ENCODE data around the gene ADCYAP1R1.

ADCYAP1R1 gene

GRCh38 chr7:31069860-31070555 is 17.9 kb downstream of the ADCYAP1R1 start:
- DNase-seq = no peak

GRCh38 chr7:31070991-31071644 is 19.0 kb downstream of the ADCYAP1R1 start:
- no peak for DNase-seq

- no peak for DNase-seq
These were observed 19.5 kb downstream of the ADCYAP1R1 start for GRCh38 chr7:31071645-31072029.

GRCh38 chr7:31073326-31074119 is 21.4 kb downstream of the ADCYAP1R1 start:
- DNase-seq = no peak

DNA sequence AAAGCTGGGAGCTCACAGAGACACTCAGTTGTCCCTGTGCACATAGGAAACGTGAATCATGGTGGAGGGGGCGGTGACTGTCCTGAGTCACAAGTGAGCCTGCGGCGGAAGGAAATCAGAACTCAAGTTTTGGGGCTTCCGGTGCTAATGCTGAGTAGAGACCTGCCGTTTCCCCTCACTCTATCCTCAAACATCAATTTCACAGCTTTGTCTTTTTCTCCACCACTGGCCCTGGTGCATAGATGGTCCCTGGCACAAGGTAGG is 21.9 kb downstream of the ADCYAP1R1 start:
- DNase-seq = no peak

- DNase-seq = no peak
These were observed 22.4 kb downstream of the ADCYAP1R1 start for GRCh38 chr7:31074403-31075085.

- no peak for DNase-seq
These were observed 22.9 kb downstream of the ADCYAP1R1 start for GRCh38 chr7:31075086-31075405.

DNA sequence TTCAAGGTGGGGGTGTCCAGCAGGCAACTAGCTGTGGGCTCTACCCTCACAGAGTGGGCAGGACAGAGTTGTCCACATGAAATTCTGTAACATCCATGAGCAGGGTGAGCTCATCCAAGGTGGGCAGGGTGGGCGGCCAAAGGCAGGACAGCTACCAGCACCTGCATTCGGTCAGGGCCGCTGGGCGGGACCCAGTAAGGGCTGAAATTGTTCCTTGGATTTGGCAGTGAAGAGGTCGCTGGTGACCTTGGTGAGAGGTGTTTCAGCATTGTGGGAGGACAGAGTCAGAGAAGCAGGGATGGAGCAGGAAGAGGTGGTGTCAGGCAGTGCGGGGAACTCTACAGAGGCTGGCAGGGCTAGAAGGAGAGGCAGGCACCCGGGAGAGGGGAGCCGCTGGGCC is 23.9 kb downstream of the ADCYAP1R1 start:
- DNase-seq = no peak

- no peak for DNase-seq
These were observed 24.7 kb downstream of the ADCYAP1R1 start for GRCh38 chr7:31076641-31077310.

DNA sequence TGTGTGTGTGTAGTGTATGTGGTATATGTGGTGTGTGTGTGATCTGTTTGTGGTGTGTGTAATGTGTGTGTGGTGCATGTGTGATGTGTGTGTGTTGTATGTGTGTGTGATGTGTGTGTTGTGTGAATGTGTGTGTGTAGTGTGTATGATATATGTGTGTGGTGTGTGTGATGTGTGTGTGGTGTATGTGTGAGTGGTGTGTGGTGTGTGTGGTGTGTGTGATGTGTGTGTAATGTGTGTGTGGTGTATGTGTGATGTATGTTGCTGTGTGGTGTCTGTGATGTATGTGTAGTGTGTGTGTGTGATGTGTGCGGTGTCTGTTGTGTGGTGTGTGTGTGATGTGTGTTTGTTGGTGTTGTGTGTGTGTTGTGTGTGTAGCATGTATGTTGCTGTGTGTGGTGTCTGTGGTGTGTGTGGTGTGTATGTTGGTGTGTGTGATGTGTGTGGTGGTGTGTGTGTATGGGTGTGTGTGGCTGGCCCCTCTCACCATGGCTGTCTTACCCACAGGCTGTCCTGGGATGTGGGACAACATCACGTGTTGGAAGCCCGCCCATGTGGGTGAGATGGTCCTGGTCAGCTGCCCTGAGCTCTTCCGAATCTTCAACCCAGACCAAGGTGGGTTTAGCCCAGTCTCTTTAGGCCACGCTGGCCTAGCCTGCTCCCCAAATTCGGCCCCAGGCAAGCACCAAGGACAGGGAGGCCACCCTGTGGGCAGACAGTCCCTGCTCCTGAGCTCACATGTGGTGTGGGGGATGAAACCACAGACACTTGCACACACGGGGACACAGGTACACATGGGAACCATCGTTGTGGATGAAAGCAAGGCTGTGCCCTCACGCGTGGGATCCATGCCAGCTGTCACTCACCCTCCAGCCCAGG is 25.6 kb downstream of the ADCYAP1R1 start:
- no peak for DNase-seq

GRCh38 chr7:31078363-31078990 is 26.4 kb downstream of the ADCYAP1R1 start:
- no peak for DNase-seq

- DNase-seq = no peak
These were observed 27.2 kb downstream of the ADCYAP1R1 start for GRCh38 chr7:31079126-31079823.

GRCh38 chr7:31079824-31080511 is 27.9 kb downstream of the ADCYAP1R1 start:
- DNase-seq = no peak

DNA sequence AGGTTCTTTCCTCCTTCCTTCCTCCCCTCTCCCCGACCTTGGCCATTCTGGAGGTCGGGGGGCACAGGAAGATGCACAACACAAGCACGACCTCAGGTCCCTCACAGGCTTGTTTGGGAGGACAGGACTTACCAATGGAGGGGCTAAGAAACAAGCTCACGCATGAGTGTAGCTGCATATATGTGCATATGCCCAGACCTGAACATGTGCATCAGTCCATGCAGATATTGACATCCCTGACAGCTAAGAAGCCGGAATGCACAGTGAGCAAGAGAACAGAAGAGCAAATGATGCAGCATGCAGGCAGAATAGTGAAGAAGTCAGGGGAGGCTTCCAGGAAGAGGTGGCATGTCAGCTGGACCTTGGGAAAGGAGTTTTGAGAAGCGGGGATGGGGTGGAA is 28.7 kb downstream of the ADCYAP1R1 start:
- DNase-seq = no peak

GRCh38 chr7:31082017-31082416 is 29.9 kb downstream of the ADCYAP1R1 start:
- DNase-seq = no peak

- no peak for DNase-seq
These were observed 30.3 kb downstream of the ADCYAP1R1 start for GRCh38 chr7:31082447-31082846.

- no peak for DNase-seq
These were observed 31.2 kb downstream of the ADCYAP1R1 start for GRCh38 chr7:31083210-31083786.

DNA sequence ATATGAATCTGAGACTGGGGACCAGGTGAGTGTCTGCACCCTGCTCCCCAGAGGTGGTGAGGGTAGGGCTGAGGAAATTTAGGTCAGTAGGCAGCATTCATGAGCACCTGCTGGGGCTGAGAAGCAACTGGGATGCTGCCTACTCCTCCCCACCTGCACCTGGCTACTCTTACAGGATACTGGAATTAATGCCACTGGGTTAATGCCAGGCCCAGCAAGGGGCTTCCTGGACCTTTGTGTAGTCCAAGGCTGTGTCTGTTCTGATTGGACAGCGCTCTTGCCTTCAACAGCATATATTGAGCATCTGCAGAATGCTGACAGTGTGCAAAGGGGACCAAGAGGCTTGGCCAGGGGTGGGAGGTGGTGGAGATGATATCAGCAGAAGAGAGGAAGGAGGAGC is 32.1 kb downstream of the ADCYAP1R1 start:
- no peak for DNase-seq

DNA sequence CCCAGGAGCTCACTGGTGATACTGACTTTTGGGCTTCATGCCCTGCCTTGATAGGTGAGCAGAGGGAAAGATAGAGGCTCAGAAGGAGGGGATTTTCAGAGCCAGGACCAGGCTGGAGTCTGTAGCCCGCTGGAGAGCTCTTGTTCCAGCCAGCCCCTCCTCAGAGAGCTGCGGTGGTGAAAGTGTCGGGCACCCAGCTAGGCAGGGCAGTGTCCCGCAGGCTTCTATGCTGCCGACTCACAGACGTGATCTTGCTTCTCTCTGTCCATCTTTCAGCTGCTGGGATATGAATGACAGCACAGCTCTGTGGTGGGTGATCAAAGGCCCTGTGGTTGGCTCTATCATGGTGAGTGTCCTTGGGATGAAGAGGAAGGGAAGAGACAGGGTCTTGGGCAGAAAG is 35.2 kb downstream of the ADCYAP1R1 start:
- DNase-seq = no peak

DNA sequence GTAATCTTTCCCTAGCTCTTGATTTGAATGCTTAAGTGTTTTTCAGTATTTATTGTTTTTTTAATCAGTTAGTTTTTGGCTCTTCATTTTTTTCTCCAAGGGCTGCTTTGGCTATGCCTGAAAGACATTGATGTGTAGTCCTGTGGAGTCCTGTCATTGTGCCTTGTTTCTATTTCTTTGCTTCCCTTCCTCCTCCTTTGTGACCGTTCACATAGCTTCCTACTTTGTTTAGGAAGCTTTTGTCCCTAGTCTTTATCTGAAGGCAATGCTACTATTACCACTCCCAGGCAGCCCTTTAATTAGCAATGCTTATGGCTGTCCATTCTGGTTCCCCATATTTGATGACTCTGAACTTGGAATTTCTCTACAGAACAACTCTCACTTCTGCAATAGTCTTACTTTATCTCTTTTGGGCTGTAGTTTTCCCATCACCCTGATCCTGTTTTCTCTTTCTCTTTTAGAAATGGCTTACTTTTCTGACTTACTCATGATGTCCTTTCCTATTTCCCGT is 39.9 kb downstream of the ADCYAP1R1 start:
- no peak for DNase-seq

All from inflammatory macrophage (primary cell).